HCT116 (cell line): Measurements from ENCODE around the gene TMEM44. TPM values are rescaled to one million over a fixed set of nuclear protein-coding genes. Genes with fewer than 3 reads are reported as not detected.
A peak's percentile ranks its signal among the peaks of the same experiment; 100 is the strongest.

Source experiments
- ATAC-seq: fragments of 200-7000 bp; cut with Tn5 transposase; 2 replicates; pipeline ENCODE4 v1.9.1; 2020; ENCODE audit warnings: mild to moderate bottlenecking, moderate library complexity
- Bru-seq: library from RNA; stranded (reverse); fragments of 400-500 nt; gene quantifications from one replicate; lab custom pipeline; 2021; lab: Mats Ljungman, UMichigan
- BruChase-seq, 2 experiments: library from RNA; stranded (reverse); fragments of 400-500 nt; gene quantifications; one replicate each; lab custom pipeline; 2021; lab: Mats Ljungman, UMichigan
- BruUV-seq: library from RNA; stranded (reverse); fragments of 400-500 nt; replicated peaks from 2 replicates; lab custom pipeline; 2021; lab: Mats Ljungman, UMichigan
- CTCF ChIA-PET: fragments of 300-600 bp; sonication (Branson Sonifier 250); formaldehyde crosslinking; loops from one replicate; lab custom pipeline; 2021; ENCODE audit warnings: antibody characterized with exemption; lab: Charles Lee
- POLR2A ChIA-PET: fragments of 300-600, 350-600 bp; sonication (Branson Sonifier 250); formaldehyde crosslinking; loops from one replicate; lab custom pipeline; 2021; ENCODE audit warnings: antibody characterized with exemption; lab: Charles Lee
- RAD21 ChIA-PET, 2 experiments: fragments of 300-600 bp; sonication (Branson Sonifier 250); formaldehyde crosslinking; loops; one replicate each; lab custom pipeline; 2023; ENCODE audit warnings: low total read pairs in 2 of 2; ENCODE audit not compliant: uncharacterized antibody in 2 of 2, unreplicated experiment in 2 of 2, low non-redundant PET in 1 of 2; lab: Charles Lee
- DNase-seq: peaks from one replicate; pipeline ENCODE4 v3.0.0-alpha.2; 2010; ENCODE audit warnings: low read depth, low spot score
- H2AFZ ChIP-seq: fragments of 200-600 bp; shearing (Covaris generic), sonication (generic); 2 replicates; pipeline ENCODE4 v1.6.1; 2017; ENCODE audit warnings: low read depth, mixed run types, mixed read lengths, antibody characterized with exemption, low read length; ENCODE audit not compliant: poor library complexity, severe bottlenecking
- H3K27ac ChIP-seq: 2 replicates; pipeline ENCODE4 v1.5.1; 2012; ENCODE audit warnings: low read depth, low read length
- H3K27me3 ChIP-seq: fragments of 200-600 bp; sonication (generic); 2 replicates; pipeline ENCODE4 v1.6.1; 2016; ENCODE audit warnings: mixed run types, low read length, mixed read lengths; ENCODE audit not compliant: insufficient read depth
- H3K36me3 ChIP-seq, 2 experiments: fragments of 200-500 bp in 1 of 2; fragments of 200-600 bp in 1 of 2; sonication (Bioruptor generic) in 1 of 2; sonication (generic) in 1 of 2; 2 replicates each; pipeline versions ENCODE4 v1.5.1 to v1.6.1; 2014 to 2016; ENCODE audit warnings: low read length in 2 of 2, inconsistent platforms in 1 of 2, mixed read lengths in 1 of 2, mixed run types in 1 of 2; ENCODE audit not compliant: insufficient read depth in 2 of 2, control insufficient read depth in 1 of 2
- H3K4me1 ChIP-seq, 2 experiments: fragments of 200-600 bp in 1 of 2; sonication (generic) in 1 of 2; 2 replicates each; pipeline versions ENCODE4 v1.5.1 to v1.6.1; 2012 to 2017; ENCODE audit warnings: low read length in 2 of 2, inconsistent platforms in 1 of 2, mild to moderate bottlenecking in 1 of 2, mixed read lengths in 1 of 2, mixed run types in 1 of 2, moderate library complexity in 1 of 2; ENCODE audit not compliant: insufficient read depth in 2 of 2, control insufficient read depth in 1 of 2
- H3K4me2 ChIP-seq: fragments of 200-600 bp; sonication (generic); 2 replicates; pipeline ENCODE4 v1.6.1; 2017; ENCODE audit warnings: mixed run types, low read length, mixed read lengths
- H3K4me3 ChIP-seq, 2 experiments: fragments of 200-600 bp in 1 of 2; sonication (generic) in 1 of 2; replicated peaks in 1 of 2; 2 replicates each; pipeline ENCODE4 v1.5.1; 2011 to 2016; ENCODE audit warnings: low read length in 2 of 2, control low read depth in 1 of 2, low read depth in 1 of 2, mild to moderate bottlenecking in 1 of 2, mixed read lengths in 1 of 2, mixed run types in 1 of 2
- H3K79me2 ChIP-seq: fragments of 200-600 bp; sonication (generic); 2 replicates; pipeline ENCODE4 v1.6.1; 2017; ENCODE audit warnings: mild to moderate bottlenecking, mixed run types, low read length, moderate library complexity, mixed read lengths; ENCODE audit not compliant: insufficient read depth
- H3K9ac ChIP-seq: fragments of 200-600 bp; sonication (generic); 2 replicates; pipeline ENCODE4 v1.6.1; 2016; ENCODE audit warnings: low read length, mixed read lengths
- H3K9me2 ChIP-seq: fragments of 200-600 bp; sonication (generic), shearing (Covaris generic); 2 replicates; pipeline ENCODE4 v1.6.1; 2017; ENCODE audit warnings: mixed run types, mild to moderate bottlenecking, moderate library complexity; ENCODE audit not compliant: insufficient read depth
- H3K9me3 ChIP-seq, 2 experiments: fragments of 200-500 bp in 1 of 2; fragments of 200-600 bp in 1 of 2; sonication (Bioruptor generic) in 1 of 2; sonication (generic) in 1 of 2; 2 replicates each; pipeline ENCODE4 v1.6.1; 2014 to 2017; ENCODE audit warnings: low read length in 2 of 2, mixed read lengths in 2 of 2, inconsistent platforms in 1 of 2, low read depth in 1 of 2, mild to moderate bottlenecking in 1 of 2, mixed run types in 1 of 2, moderate library complexity in 1 of 2; ENCODE audit not compliant: control insufficient read depth in 1 of 2, insufficient read depth in 1 of 2
- H4K20me1 ChIP-seq: fragments of 200-600 bp; sonication (generic), shearing (Covaris generic); 2 replicates; pipeline ENCODE4 v1.6.1; 2017; ENCODE audit warnings: mixed run types, mild to moderate bottlenecking, moderate library complexity; ENCODE audit not compliant: insufficient read depth
- CBX3 ChIP-seq: IDR thresholded peaks from 2 replicates; pipeline ENCODE4 v1.6.1; 2012; ENCODE audit warnings: low read depth
- CEBPB ChIP-seq: IDR thresholded peaks from 2 replicates; pipeline ENCODE4 v1.6.1; 2012; ENCODE audit warnings: low read depth
- EZH2 ChIP-seq: fragments of 200-600 bp; sonication (generic); IDR thresholded peaks from 2 replicates; pipeline ENCODE4 v1.6.1; 2017; ENCODE audit warnings: antibody characterized with exemption, mixed run types
- POLR2A ChIP-seq: IDR thresholded peaks from 2 replicates; pipeline ENCODE4 v1.7.0; 2011; ENCODE audit warnings: borderline replicate concordance; ENCODE audit not compliant: insufficient read depth, insufficient read length; ENCODE audit errors: extremely low read depth
- POLR2AphosphoS5 ChIP-seq: IDR thresholded peaks from 2 replicates; pipeline ENCODE4 v1.6.1; 2011; ENCODE audit warnings: mild to moderate bottlenecking, low read depth, low read length, moderate library complexity
- RAD21 ChIP-seq: IDR thresholded peaks from 2 replicates; pipeline ENCODE4 v1.6.1; 2012; ENCODE audit warnings: low read depth, mild to moderate bottlenecking
- SIN3A ChIP-seq: IDR thresholded peaks from 2 replicates; pipeline ENCODE4 v1.6.1; 2012; ENCODE audit warnings: low read depth
- YY1 ChIP-seq: IDR thresholded peaks from 2 replicates; pipeline ENCODE4 v1.6.1; 2011; ENCODE audit warnings: low read length, low read depth, moderate library complexity, mild to moderate bottlenecking; ENCODE audit not compliant: insufficient replicate concordance; ENCODE audit errors: extremely low read depth
- ZNF274 ChIP-seq: fragments of 200-500 bp; sonication (Bioruptor generic); IDR thresholded peaks from 2 replicates; pipeline ENCODE4 v1.6.1; 2014; ENCODE audit warnings: mild to moderate bottlenecking, low read depth, low read length, inconsistent platforms
- intact Hi-C: fragments of 100-400 bp; cut with micrococcal nuclease; formaldehyde crosslinking; loops from 2 replicates; pipeline ENCODE4 v1.10.0; 2022
- long read RNA-seq: library from polyadenylated mRNA; unstranded; transcript quantifications from one replicate; pipeline ENCODE4 v2.0.0, GENCODE V29; 2021; ENCODE audit not compliant: unreplicated experiment
- polyA plus RNA-seq: library from polyadenylated mRNA; unstranded; fragments of >200 nt; gene quantifications from 2 replicates; pipeline ENCODE4 v1.2.1, GENCODE V29; 2012; ENCODE audit warnings: missing spikeins
- total RNA-seq: library from RNA; stranded (reverse); gene quantifications from one replicate; pipeline ENCODE4 v1.2.1, GENCODE V29; 2021; ENCODE audit not compliant: unreplicated experiment
- TF ChIP-seq, protein P1 (sequence below), 3 experiments: fragments of 200-600 bp in 1 of 3; sonication (generic) in 1 of 3; IDR thresholded peaks in 2 of 3; conservative IDR thresholded peaks in 1 of 3; 2 replicates each; pipeline ENCODE4 v1.5.1; 2012 to 2017; ENCODE audit warnings: low read depth in 2 of 3, low read length in 2 of 3, antibody characterized with exemption in 1 of 3, borderline replicate concordance in 1 of 3, control low read depth in 1 of 3, mild to moderate bottlenecking in 1 of 3, mixed read lengths in 1 of 3, mixed run types in 1 of 3, moderate library complexity in 1 of 3; ENCODE audit not compliant: insufficient read depth in 1 of 3
- TF ChIP-seq, protein P2 (sequence below): IDR thresholded peaks from 2 replicates; pipeline ENCODE4 v1.6.1; 2012
- TF ChIP-seq, protein P3 (sequence below): IDR thresholded peaks from 2 replicates; pipeline ENCODE4 v1.6.1; 2012

TMEM44 gene, protein sequence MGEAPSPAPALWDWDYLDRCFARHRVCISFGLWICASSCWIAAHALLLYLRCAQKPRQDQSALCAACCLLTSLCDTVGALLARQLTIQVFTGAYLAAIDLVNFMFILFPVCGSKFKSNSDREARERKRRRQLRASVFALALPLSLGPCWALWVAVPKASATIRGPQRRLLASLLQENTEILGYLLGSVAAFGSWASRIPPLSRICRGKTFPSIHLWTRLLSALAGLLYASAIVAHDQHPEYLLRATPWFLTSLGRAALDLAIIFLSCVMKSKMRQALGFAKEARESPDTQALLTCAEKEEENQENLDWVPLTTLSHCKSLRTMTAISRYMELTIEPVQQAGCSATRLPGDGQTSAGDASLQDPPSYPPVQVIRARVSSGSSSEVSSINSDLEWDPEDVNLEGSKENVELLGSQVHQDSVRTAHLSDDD
- total RNA-seq (30.3 TPM), Bru-seq, nascent RNA (percentile 61 among the genes with signal in this experiment), BruChase-seq, experiment 1, labeled RNA remaining after a 6-hour chase (percentile 70 among the genes with signal in this experiment), BruChase-seq, experiment 2, labeled RNA remaining after a 2-hour chase (percentile 74 among the genes with signal in this experiment)
- polyA plus RNA-seq = 26.1 and 29.1 TPM in 2 replicates
- long read RNA-seq, transcript TMEM44-202 (10 exons, 2,245 nt) = major isoform, 34 of 87 reads
- long read RNA-seq, partial matches to known transcripts = 4 of 87 reads
- long read RNA-seq, other reads (novel, unspliced or antisense) = 44 of 87 reads

DNA sequence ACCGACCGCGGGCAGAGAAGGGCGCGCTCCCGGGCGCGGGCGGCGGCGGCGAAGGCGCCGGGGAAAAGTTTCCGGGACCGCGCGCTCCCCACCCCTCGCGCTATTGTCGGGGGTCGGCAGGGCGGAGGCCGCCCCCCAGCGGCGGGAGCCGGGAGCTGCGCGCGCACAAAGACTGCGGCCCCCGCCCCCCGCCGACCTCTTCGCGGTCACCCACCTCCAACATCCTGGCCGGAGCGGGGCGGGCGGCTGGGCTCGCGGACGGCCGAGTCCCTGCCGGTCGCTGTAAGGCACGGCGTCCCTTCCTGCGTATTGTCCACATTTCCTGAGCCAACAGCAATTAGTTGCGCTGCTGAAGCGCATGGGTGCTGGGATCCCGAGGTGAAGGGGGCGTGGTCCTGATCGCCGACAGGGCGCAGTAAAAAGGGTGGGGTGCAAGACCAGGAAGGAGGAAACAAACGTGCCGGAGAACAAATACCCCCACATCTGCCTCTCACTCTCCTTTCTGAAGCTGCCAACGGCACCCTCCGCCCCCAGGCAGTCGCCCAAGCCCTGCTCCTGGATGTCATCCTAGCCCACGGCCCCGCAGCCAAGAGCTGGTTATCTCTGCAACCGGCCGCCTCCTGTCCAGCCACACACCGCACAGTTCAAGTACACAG lies at the start of gene TMEM44:
TMEM44 (minus strand) TSS at position 71 of the 656 bp plus-strand sequence. CDS start 204 bp downstream, outside the sequence.
- peaks cover 6 to 12% of the 10 kb centered on the region in 2 experiments; a peak in 1 of 4 replicates for H3K9me3 ChIP-seq
- H3K4me1 ChIP-seq = peaks cover 4 to 14% of the 10 kb centered on the region in 2 experiments; a peak in 2 of 4 replicates
- CTCF ChIA-PET = interaction anchor here (1.0 to 1.7 kb wide), 8 partner anchors 9 to 637 kb away, joined by 3 to 10 read pairs (median 4); partner anchors contain the start of gene LSG1
- DNase-seq (peak; percentile 72), ATAC-seq (peak; percentile 86)
- H3K9ac ChIP-seq = peak within 1 kb of the TSS; percentile 63
- intact Hi-C loops = no loop called here
- no TSS peak for BruUV-seq
- peak within 1 kb of the TSS; percentile 94 for H2AFZ ChIP-seq
- no peaks in the 10 kb centered on the region for H3K27me3 ChIP-seq
- RAD21 ChIA-PET = no interaction called here
- peaks cover 6% of the 10 kb centered on the region; the same call in 1 of the 2 replicates for H3K79me2 ChIP-seq
- POLR2A ChIA-PET = interaction anchor here (0.7 kb wide), 1 partner anchor 89 kb away, joined by 3 read pairs; no protein-coding TSS in a partner anchor
- peaks cover 0 to 12% of the 10 kb centered on the region in 2 experiments; a peak in 1 of 4 replicates for H3K36me3 ChIP-seq
- H3K4me3 ChIP-seq = peak within 1 kb of the TSS; percentile 69 to 74
- H4K20me1 ChIP-seq = no peaks in the 10 kb centered on the region
- no peaks in the 10 kb centered on the region for H3K9me2 ChIP-seq
- H3K27ac ChIP-seq = peak within 1 kb of the TSS; percentile 93
- TF ChIP-seq CBX3 = peak; percentile 61; the same call in 1 of the 2 replicates
- TF ChIP-seq, protein P1, sequence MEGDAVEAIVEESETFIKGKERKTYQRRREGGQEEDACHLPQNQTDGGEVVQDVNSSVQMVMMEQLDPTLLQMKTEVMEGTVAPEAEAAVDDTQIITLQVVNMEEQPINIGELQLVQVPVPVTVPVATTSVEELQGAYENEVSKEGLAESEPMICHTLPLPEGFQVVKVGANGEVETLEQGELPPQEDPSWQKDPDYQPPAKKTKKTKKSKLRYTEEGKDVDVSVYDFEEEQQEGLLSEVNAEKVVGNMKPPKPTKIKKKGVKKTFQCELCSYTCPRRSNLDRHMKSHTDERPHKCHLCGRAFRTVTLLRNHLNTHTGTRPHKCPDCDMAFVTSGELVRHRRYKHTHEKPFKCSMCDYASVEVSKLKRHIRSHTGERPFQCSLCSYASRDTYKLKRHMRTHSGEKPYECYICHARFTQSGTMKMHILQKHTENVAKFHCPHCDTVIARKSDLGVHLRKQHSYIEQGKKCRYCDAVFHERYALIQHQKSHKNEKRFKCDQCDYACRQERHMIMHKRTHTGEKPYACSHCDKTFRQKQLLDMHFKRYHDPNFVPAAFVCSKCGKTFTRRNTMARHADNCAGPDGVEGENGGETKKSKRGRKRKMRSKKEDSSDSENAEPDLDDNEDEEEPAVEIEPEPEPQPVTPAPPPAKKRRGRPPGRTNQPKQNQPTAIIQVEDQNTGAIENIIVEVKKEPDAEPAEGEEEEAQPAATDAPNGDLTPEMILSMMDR (IDR thresholded peaks at IDR 0.05 in 2 of 3, conservative IDR thresholded peaks at IDR 0.05 in 1 of 3; ENCODE audit: borderline replicate concordance in 1 of 3, insufficient read depth in 1 of 3, low read depth in 2 of 3, low read length in 2 of 3) = peak; percentile 28 to 53 (median 46); a peak in 5 of 6 replicates
- TF ChIP-seq, protein P2, sequence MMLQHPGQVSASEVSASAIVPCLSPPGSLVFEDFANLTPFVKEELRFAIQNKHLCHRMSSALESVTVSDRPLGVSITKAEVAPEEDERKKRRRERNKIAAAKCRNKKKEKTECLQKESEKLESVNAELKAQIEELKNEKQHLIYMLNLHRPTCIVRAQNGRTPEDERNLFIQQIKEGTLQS = no peak
- peak; percentile 57 for TF ChIP-seq RAD21
- TF ChIP-seq ZNF274 = no peak
- TF ChIP-seq YY1 = peak; percentile 4
- no peak for TF ChIP-seq EZH2
- peak; percentile 74 for TF ChIP-seq POLR2AphosphoS5
- TF ChIP-seq, protein P3, sequence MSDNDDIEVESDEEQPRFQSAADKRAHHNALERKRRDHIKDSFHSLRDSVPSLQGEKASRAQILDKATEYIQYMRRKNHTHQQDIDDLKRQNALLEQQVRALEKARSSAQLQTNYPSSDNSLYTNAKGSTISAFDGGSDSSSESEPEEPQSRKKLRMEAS = peak; percentile 83
- TF ChIP-seq SIN3A = peak; percentile 84
- peak; percentile 26 for TF ChIP-seq POLR2A
- no peak for TF ChIP-seq CEBPB
- peak within 1 kb of the TSS; percentile 99 for H3K4me2 ChIP-seq
